Measurements from ENCODE around the gene ANKRD10. TPM values are rescaled to one million over a fixed set of nuclear protein-coding genes. Genes with fewer than 3 reads are reported as not detected.

ANKRD10 gene
- total RNA-seq, 1 donor, result 60.5 TPM

DNA sequence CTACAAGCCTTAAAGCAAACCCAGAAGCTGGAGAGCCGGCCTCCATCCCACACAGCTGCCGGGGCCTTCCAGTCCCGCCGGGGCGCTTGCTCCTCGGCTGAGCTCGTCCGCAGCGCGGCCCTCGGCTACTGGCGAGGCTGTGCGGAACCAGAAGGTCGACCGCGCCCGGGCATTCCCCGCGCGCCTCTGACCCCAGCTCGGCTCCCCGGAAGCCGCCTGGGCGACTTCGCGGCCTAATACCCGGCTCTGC, 863 bp downstream of the ANKRD10 start:
- H3K4me3 ChIP-seq (ENCODE audit: low read depth, low read length), result peak overlapping the region; percentile 97
- TF ChIP-seq, protein P1, sequence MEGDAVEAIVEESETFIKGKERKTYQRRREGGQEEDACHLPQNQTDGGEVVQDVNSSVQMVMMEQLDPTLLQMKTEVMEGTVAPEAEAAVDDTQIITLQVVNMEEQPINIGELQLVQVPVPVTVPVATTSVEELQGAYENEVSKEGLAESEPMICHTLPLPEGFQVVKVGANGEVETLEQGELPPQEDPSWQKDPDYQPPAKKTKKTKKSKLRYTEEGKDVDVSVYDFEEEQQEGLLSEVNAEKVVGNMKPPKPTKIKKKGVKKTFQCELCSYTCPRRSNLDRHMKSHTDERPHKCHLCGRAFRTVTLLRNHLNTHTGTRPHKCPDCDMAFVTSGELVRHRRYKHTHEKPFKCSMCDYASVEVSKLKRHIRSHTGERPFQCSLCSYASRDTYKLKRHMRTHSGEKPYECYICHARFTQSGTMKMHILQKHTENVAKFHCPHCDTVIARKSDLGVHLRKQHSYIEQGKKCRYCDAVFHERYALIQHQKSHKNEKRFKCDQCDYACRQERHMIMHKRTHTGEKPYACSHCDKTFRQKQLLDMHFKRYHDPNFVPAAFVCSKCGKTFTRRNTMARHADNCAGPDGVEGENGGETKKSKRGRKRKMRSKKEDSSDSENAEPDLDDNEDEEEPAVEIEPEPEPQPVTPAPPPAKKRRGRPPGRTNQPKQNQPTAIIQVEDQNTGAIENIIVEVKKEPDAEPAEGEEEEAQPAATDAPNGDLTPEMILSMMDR (IDR thresholded peaks at IDR 0.05; ENCODE audit: insufficient read depth, low read depth, low read length), result no peak
- no peak for DNase-seq (ENCODE audit: low read depth)

DNA sequence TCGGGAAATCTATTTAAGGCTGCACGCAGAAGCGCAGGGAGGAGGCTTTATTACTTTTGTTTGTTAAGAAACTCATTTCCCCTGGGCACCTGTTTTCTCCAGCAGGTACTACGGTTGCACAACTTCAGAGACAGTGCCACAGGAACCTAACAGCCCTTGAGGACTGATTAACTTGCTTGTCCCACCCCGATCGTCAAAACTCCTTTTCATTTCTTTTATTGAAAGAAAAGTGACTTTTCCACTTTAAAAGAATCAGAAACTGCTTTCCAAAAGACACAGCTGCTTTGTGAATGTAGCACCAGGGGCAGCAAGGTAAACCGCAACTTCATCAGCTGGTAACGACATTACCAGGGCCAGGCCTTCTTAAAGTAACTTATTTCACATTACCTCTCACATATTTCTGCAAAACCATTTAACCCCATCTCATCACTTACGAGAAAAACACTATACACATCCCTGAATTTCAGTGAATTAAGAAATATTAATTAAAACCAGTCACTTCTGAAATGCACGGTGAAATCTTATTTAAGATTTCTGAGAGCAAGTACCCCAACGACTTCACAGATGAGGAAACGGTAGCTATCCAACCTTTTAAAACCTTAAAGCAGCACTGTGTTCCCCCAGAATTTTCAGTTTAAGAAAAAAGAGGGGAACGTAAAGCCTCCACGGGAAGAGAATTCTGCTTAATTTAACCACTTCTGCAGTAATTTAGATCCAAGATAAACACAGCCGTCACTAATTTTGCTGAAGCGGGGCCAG, 1.4 kb downstream of the ANKRD10 start:
- TF ChIP-seq, protein P1 (IDR thresholded peaks at IDR 0.05; ENCODE audit: insufficient read depth, low read depth, low read length), result no peak
- peak; percentile 38 for DNase-seq (ENCODE audit: low read depth)
- peak overlapping the region; percentile 97 for H3K4me3 ChIP-seq (ENCODE audit: low read depth, low read length)

DNA sequence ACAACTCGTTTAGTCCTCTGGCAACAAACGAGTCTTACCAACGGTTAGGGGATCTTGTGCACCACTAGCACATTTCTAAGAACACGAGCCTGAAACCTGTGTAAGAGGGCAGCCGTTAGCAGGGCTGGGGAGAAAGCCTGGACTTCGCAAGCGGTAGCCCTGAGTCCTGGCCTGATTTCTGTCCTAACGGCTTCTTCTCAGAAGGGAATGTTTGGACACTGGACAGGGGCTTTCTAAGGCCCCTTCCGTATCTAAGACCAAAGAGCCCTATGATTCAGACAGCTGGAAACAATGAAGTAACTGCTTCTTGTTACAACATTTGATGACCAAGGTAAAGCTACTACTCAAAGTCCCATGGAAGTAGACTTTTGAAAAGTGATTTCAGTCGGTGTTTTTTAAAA, 2.2 kb downstream of the ANKRD10 start:
- TF ChIP-seq, protein P1 (IDR thresholded peaks at IDR 0.05; ENCODE audit: insufficient read depth, low read depth, low read length), result no peak
- peak overlapping the region; percentile 97 for H3K4me3 ChIP-seq (ENCODE audit: low read depth, low read length)
- DNase-seq (ENCODE audit: low read depth), result peak; percentile 80

DNA sequence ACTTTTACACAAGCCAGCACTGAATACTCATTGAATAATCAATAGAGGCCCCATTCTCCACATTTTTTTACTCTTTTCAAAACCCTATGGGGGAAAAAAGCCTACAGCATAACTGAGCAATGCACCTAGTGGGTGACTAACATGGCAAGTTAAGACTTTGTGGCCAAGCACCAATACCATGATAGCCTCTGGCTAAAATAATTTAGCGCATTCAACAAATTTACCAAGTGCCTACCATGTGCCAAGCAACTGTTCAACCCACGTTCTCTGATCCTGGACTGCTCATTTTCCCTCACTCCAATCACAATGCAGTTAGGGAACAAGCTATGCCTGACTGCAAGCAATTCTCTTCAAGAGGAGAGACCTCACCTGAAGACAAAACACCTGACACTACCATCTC, 3.0 kb downstream of the ANKRD10 start:
- no peak for DNase-seq (ENCODE audit: low read depth)
- H3K4me3 ChIP-seq (ENCODE audit: low read depth, low read length), result peak overlapping the region; percentile 97
- TF ChIP-seq, protein P1 (IDR thresholded peaks at IDR 0.05; ENCODE audit: insufficient read depth, low read depth, low read length), result no peak

DNA sequence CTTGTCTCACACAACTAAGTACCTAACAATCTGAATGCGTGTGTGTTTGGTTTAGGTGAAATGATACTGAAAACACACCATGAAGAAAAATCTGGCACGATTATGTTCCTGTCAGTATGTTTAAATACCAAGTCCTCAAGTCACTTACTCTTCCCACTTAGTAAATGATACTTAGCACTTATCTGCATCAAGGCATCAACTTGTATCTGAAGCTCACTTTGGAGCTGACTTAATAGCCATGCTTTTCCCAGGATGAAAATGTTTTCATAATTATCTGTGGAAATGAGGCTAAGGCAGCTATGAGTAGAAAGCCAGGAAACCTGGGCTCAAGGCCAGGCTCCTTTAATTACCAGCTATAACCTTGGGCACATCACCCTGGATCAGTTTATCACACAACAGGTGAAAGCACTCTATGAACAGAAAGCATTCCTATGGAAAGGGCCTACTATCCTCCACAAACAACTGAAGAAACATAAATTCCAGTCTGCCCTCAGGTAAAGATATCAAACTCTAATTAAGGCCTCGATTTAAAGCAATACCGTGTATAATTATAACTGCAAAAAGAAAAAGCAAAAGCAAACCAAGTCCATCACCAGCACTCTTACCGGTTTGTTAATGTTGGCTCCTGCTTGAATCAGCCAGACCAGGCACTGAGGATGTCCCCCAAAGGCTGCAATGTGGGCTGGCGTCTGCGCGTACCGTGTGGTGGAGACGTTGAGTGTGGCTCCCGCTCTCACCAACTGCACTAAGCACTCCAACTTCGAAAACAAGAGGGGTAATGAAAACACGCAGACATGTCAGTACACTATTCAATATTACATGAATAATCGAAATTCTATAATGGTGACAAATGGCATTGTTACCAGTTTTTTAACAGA, 4.6 kb downstream of the ANKRD10 start:
- TF ChIP-seq, protein P1 (IDR thresholded peaks at IDR 0.05; ENCODE audit: insufficient read depth, low read depth, low read length), result no peak
- DNase-seq (ENCODE audit: low read depth), result no peak
- no peak overlapping the region for H3K4me3 ChIP-seq (ENCODE audit: low read depth, low read length)

DNA sequence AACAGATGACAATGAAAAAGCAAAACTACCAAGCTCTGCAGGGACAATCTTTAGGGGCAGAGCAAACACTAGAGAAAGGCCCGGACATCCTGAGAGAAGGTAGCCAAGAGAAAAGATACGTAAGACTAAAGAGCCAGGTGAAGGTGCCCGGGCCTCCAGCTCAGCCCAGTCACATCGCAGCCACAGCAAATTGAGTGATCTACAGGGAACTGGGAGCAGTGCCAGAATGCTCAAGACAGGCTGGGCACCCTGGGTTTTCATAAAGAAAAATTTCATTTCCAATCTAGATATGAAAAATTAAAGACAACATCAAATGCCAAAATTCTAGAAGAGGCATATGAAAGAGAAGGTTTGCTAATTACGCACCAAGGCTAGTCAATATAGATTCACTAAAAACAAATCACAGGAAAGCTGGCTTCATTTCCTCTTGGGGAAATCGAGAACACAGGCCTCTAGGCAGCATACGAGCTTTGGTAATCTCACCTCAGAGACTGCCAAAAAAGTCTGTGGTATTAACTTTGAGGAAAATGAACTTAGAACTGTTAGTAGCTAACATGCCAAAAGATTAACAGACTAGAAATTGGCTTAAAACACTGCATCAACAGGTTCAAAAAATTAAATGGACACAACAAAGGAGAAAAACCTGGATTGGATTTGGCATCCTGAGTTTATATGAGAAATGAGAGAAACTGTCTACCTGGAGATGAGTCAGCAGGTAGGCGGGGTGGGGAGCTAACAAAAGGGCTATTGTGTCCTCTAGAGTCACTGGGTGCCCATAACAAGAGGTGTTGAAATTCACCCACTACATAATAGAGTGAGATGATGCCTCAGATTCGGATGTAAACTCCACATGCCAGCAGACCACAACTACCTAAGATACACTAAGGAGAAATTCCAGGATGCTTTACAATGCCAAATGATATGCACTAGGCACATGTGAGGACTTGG, 6.6 kb downstream of the ANKRD10 start:
- no peak overlapping the region for H3K4me3 ChIP-seq (ENCODE audit: low read depth, low read length)
- TF ChIP-seq, protein P1 (IDR thresholded peaks at IDR 0.05; ENCODE audit: insufficient read depth, low read depth, low read length), result no peak
- DNase-seq (ENCODE audit: low read depth), result no peak

All from fibroblast of villous mesenchyme (primary cell).